GOT3 (cell line): ENCODE data around the gene MBOAT7.

Experiments used
- DNase-seq: peaks from one replicate; lab custom pipeline; 2025; ENCODE audit warnings: mixed read lengths; lab: John Stamatoyannopoulos, UW

Gene MBOAT7

GRCh38 chr19:54162884-54163283 is 26.5 kb downstream of the MBOAT7 start:
- DNase-seq, result no peak

DNA sequence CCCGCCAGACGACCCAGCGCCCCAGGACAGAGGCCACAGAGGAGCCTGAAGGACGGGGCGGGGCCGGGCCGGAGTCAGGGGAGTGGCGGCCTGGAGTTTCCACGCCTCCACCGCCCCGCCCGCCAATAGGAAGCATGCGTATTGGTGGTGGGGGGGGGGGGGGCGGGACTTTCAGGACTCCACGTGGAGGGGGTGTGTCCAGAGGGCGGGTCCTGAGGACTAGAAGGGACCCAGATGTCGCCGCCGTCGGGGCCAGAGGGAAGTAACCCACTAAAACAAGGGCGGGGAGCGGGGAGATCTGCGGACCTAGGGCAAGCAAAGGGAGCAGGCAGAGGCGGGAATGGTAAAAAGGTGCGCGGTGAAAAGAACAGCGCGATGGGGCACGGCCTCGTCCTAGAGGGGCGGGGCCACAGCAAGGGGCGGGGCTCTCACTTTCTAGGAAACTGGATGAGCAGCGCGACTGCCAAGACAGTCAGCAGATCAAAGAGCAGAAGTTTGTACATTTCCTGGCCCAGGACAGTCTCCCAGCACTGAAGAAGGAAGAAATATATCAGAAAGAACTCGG is 27.1 kb downstream of the MBOAT7 start:
- peak; percentile 17 for DNase-seq

- no peak for DNase-seq
Observed at GRCh38 chr19:54160854-54161253, 28.5 kb downstream of the MBOAT7 start.

- DNase-seq, result no peak
Observed at GRCh38 chr19:54160182-54160811, 29.1 kb downstream of the MBOAT7 start.

DNA sequence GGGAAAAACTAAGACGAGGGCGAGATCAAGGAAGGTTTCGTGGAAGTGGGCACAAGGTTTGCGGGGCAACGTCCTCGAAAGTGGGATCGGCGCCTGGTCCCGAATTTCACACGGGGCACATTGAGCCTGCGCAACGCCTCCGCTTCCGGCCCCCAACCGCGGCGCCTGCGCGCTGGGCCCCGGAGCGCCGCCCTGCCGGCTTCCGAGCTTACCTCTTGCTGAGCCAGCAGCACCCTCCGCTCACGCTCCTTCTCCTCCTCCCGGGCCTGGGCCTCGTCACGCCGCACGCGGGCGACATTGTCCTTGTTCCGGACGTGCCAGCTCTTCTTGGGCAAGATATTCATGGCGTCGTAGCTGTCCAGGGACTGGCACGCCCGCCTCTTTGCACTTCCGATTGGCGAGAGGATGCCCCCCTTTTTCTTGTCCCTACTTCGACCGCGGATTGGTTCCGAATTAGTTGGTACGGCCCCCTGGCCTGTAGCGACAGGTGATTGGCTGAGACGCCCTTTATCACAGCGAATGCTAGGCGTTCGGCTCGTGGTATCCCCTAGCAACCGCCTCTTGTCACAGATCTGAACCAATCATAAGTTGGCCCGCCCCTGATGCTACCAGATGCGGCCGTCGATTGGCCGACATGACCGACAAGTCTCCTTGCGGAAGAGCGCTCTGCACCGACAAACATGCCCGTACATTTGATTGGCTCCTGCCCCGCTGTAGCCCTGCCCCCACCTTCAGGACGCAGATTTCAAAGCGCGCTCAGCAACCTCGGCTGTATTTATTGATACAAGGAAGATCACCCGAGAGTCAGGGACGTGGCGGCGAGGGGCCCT is 29.8 kb downstream of the MBOAT7 start, which contains the start of gene LENG1:
Gene LENG1 (minus strand): TSS at position 370 of the 830 bp plus-strand sequence. CDS start 26 bp downstream, at position 344.
- DNase-seq, result peak; percentile 98

- DNase-seq, result no peak
Observed at GRCh38 chr19:54158812-54159351, 30.5 kb downstream of the MBOAT7 start.

DNA sequence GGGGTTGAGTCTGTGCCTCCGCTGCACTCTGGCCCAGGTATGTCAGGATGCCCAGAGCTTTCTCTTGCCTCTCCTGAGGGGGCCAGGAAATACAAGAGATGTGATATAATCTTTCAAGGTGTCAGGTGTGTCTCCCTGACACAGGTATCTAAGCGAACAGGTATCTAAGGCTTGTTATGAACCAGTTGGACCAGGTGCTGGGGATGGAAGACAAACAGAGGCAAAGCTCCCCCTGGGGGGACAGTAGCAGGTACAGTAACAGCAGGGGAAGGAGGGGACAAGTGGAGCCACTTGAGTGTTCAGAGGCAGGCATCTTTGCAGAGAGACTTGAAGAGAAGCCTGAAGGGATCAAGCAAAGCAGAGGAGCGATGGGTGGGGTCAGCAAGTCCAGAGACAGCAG is 32.4 kb downstream of the MBOAT7 start:
- DNase-seq, result no peak

- no peak for DNase-seq
Observed at GRCh38 chr19:54156490-54156889, 32.9 kb downstream of the MBOAT7 start.

GRCh38 chr19:54155694-54156093 is 33.7 kb downstream of the MBOAT7 start:
- DNase-seq, result no peak

DNA sequence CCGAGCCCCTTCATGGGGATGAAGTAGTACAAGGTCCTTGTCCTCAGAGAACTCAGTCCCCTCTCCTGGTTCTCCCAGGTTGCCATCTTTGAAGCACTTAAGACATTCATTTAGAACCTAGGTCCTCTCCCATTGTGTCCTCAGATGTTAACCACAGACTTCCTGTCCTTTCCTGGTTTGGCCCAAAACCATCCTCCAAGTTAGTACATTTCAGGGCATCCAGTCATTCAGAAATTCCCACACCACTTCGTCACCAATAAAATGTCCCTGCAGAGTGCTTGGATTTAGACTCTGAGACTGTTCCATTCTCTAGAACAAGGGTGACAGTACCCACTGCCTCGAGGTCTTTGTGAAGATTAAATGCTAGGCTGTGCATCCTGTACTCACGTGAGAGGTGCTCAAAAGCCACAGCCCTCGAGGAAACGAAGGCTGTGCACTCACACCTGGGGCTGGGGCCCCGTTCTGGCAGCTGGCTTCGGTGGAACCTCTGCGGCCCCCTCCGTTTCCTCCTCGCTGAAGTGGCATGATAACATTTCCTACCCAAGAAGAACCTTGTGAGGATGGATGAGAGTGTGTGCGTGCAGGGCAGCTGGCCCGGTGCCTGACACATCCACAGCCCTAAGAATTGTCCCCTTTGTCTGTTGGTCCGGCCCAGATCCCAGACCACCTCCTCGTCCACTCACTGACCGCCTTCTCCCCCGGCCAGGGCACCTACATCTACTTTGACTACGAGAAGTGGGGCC is 34.6 kb downstream of the MBOAT7 start:
- DNase-seq, result no peak

DNA sequence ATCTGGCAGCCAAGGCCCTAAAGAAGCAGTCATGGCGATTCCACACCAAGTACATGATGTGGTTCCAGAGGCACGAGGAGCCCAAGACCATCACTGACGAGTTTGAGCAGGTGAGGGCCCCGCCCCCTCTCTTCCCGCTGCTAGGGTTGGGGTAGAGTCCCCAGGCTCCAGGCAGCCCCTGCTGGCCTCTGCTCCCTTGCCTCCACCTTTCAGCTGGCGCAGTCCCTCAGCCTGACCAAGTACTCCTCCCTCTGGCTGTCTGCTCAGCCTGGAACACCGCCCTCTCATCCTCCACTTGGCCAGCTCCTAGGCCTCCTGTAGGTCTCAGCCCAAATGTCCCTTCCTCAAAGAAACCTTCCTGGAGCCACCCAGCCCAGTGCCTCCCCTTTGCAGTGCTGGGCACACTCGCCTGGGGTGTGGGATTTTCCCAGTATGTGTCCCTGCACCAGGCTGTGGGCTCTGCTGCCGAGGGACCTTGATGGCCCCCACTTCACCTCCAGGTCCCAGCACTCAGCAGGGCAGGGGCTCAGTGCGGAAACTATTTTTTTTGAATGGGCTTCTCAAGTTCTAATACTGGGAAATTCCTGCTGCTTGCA is 35.6 kb downstream of the MBOAT7 start:
- DNase-seq, result no peak

GRCh38 chr19:54152878-54153524 is 36.4 kb downstream of the MBOAT7 start:
- DNase-seq, result no peak

GRCh38 chr19:54152267-54152666 is 37.1 kb downstream of the MBOAT7 start:
- no peak for DNase-seq

GRCh38 chr19:54151362-54152035 is 37.9 kb downstream of the MBOAT7 start:
- DNase-seq, result no peak

DNA sequence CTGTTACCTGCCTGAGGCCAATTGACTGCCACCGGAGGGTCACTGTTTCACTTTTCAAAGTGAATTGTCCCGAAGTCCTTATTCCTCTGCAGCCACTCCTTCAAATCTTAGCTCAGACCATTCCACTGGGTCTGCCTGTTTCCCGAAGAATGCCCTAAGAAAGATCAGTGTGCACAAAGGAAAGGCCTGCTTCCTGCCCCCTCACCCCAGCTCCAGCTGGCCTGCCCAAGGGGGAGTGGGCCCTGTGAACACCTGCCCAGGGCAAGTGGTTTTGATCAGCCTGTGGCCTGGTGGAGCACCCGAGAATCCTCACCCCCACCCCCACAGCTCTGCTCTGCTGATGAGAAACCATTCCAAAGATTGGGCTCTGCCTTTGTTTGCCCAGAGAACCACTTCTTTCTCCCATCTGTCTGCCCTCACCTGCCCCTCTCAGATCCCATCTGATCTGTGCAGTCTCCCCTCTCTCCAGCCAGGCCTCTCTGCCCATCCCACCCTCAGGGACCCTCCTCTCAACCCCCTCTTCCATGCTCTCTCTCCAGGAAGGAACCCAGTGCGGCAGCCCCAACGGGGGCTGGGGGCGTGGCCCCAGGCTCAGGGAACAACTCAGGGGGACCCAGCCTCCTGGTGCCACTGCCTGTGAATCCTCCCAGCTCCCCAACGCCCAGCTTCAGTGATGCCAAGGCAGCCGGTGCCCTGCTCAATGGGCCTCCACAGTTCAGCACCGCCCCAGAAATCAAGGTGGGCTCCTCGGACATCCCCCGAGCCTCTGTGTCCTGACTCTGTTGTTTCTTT is 40.2 kb downstream of the MBOAT7 start:
- no peak for DNase-seq

- no peak for DNase-seq
Observed at GRCh38 chr19:54148158-54148557, 41.2 kb downstream of the MBOAT7 start.

GRCh38 chr19:54147676-54148075 is 41.7 kb downstream of the MBOAT7 start:
- no peak for DNase-seq

- no peak for DNase-seq
Observed at GRCh38 chr19:54145541-54146158, 43.7 kb downstream of the MBOAT7 start.

GRCh38 chr19:54142166-54142780 is 47.1 kb downstream of the MBOAT7 start:
- DNase-seq, result no peak
